ENCODE results near the gene METTL9. TPM values are rescaled to one million over a fixed set of nuclear protein-coding genes. Genes with fewer than 3 reads are reported as not detected.
"Not testable (repeated sequence)": the region's sequence is repeated elsewhere in the genome, so short reads cannot be mapped to it uniquely, and the experiment has no call there.

The METTL9 gene
- total and polyA plus RNA-seq, 2 of the 13 experiments (the other 11 are each of a cell fraction or from before 2014, with no cell fraction given), result 123 to 204 TPM

- no peak for TF ChIP-seq ZFP41 (CRISPR knock-in tag; IDR thresholded peaks at IDR 0.05; ENCODE audit: borderline replicate concordance)
- TF ChIP-seq ZNF501 (CRISPR knock-in tag; IDR thresholded peaks at IDR 0.05), result no peak
Observed at GRCh38 chr16:21563676-21564075, 35.7 kb upstream of the METTL9 start (continued).

DNA sequence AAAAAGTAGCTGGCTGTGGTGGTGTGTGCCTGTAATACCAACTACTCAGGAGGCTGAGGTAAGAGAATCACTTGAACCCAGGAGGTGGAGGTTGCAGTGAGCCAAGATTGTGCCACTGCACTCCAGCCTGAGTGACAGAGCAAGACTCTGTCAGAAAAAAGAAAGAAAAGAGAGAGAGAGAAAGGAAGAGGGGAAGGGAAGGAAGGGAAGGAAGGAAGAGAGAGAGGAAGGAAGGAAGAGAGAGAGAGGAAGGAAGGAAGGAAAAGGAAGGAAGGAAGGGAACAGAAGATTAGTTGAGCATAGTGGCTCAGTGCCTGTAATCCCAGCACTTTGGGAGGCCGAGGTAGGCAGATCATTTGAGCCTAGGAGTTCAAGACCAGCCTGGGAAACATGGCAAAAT is 35.0 kb upstream of the METTL9 start:
- H2AFZ ChIP-seq (ENCODE audit: low read length); intact Hi-C loops (cut with micrococcal nuclease; ENCODE audit: unreplicated experiment); ATAC-seq; POLR2A ChIA-PET; H3K27ac ChIP-seq (ENCODE audit: extremely low read length, insufficient read depth, low read length); H3K9me3 ChIP-seq (ENCODE audit: low read length); DNase-seq (ENCODE audit: low spot score); H3K4me3 ChIP-seq (replicated peaks in 1 of 3; ENCODE audit: insufficient read depth in 1 of 3, low read depth in 2 of 3, low read length in 3 of 3); FAIRE-seq; H3K36me3 ChIP-seq (replicated peaks in 1 of 2; ENCODE audit: control insufficient read depth in 1 of 2, insufficient read depth in 2 of 2, low read length in 2 of 2); H4K20me1 ChIP-seq (ENCODE audit: insufficient read depth, low read length); H3K79me2 ChIP-seq (ENCODE audit: insufficient read depth, low read length); CTCF ChIA-PET (ENCODE audit: low intra/inter-chr PET ratio, low total read pairs); H3K4me2 ChIP-seq (ENCODE audit: low read depth, low read length); H3K9ac ChIP-seq (ENCODE audit: insufficient read depth, low read depth, low read length); BruUV-seq (replicated peaks); TF ChIP-seq FOXA1 (CRISPR knock-in tag; IDR thresholded peaks at IDR 0.05): not testable (repeated sequence)
- Histone ChIP-seq H3K27me3 (ENCODE audit: control insufficient read depth in 1 of 2, insufficient read depth in 2 of 2, low read length in 2 of 2) (peaks cover 7 to 70% of the 10 kb centered on the region in 2 experiments), H3K4me1 (ENCODE audit: insufficient read depth, low read length) (peaks cover 12% of the 10 kb centered on the region)
- WGBS (ENCODE audit: low lambda C conversion rate), result 1% methylated on average over 1 of the region's 1 CpG
- in situ Hi-C loops (cut with HindIII; ENCODE audit: extremely low pct_ligation_motif_present, low pct_unique_long_range_greater_than_20kb), result loop anchor here (25.0 kb wide), 2 partner anchors 252 to 773 kb away; no protein-coding TSS in a partner anchor
- 0 out of 2 replicates have a peak, but pooled peaks have one; percentile 51 for TF ChIP-seq SP4 (CRISPR knock-in tag; IDR thresholded peaks at IDR 0.05)
- TF ChIP-seq ZNF354B (CRISPR knock-in tag; IDR thresholded peaks at IDR 0.05), result 0 out of 2 replicates have a peak, but pooled peaks have one; percentile 37
- TF ChIP-seq PLRG1 (conservative IDR thresholded peaks at IDR 0.05), result peak; percentile 81; the same call in 1 of the 2 replicates
- TF ChIP-seq, protein P1, sequence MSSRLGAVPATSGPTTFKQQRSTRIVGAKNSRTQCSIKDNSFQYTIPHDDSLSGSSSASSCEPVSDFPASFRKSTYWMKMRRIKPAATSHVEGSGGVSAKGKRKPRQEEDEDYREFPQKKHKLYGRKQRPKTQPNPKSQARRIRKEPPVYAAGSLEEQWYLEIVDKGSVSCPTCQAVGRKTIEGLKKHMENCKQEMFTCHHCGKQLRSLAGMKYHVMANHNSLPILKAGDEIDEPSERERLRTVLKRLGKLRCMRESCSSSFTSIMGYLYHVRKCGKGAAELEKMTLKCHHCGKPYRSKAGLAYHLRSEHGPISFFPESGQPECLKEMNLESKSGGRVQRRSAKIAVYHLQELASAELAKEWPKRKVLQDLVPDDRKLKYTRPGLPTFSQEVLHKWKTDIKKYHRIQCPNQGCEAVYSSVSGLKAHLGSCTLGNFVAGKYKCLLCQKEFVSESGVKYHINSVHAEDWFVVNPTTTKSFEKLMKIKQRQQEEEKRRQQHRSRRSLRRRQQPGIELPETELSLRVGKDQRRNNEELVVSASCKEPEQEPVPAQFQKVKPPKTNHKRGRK (CRISPR knock-in tag; IDR thresholded peaks at IDR 0.05), result 0 out of 2 replicates have a peak, but pooled peaks have one; percentile 80
- TF ChIP-seq TRIM22 (IDR thresholded peaks at IDR 0.05), result 0 out of 2 replicates have a peak, but pooled peaks have one; percentile 60
- TF ChIP-seq FOXA1 (IDR thresholded peaks at IDR 0.05), result peak; percentile 47; the same call in 1 of the 2 replicates
- peak; percentile 68; the same call in 1 of the 2 replicates for TF ChIP-seq FOXK2 (IDR thresholded peaks at IDR 0.05)

Data from HepG2 (cell line).